Panc1 (cell line): ENCODE measurements around the gene KRTAP5-6. TPM values are rescaled to one million over a fixed set of nuclear protein-coding genes. Genes with fewer than 3 reads are reported as not detected.

Experiments
- ATAC-seq: fragments of 200-7000 bp; cut with Tn5 transposase; 2 replicates; pipeline ENCODE4 v1.9.1; 2020; ENCODE audit warnings: mild to moderate bottlenecking, moderate library complexity
- BruUV-seq: library from RNA; stranded (reverse); fragments of 400-500 nt; replicated peaks from 2 replicates; lab custom pipeline; 2021; lab: Mats Ljungman, UMichigan
- CTCF ChIA-PET: fragments of 300-600 bp; sonication (Branson Sonifier 250); formaldehyde crosslinking; loops from one replicate; lab custom pipeline; 2022; ENCODE audit warnings: antibody characterized with exemption; lab: Charles Lee
- POLR2A ChIA-PET: fragments of 300-600 bp; sonication (Branson Sonifier 250); formaldehyde crosslinking; loops from one replicate; lab custom pipeline; 2022; ENCODE audit warnings: antibody characterized with exemption; lab: Charles Lee
- DNase-seq: peaks from one replicate; pipeline ENCODE4 v3.0.0-alpha.2; 2010; ENCODE audit warnings: low read depth, low spot score
- H3K27ac ChIP-seq: 2 replicates; pipeline ENCODE4 v1.5.1; 2011; ENCODE audit warnings: mild to moderate bottlenecking, low read length, inconsistent platforms
- H3K27me3 ChIP-seq: fragments of 200-500 bp; sonication (Bioruptor generic); 2 replicates; pipeline ENCODE4 v1.6.0; 2014; ENCODE audit warnings: low read length, inconsistent platforms; ENCODE audit not compliant: control insufficient read depth, insufficient read depth
- H3K36me3 ChIP-seq: fragments of 200-500 bp; sonication (Bioruptor generic); 2 replicates; pipeline ENCODE4 v1.5.1; 2014; ENCODE audit warnings: inconsistent platforms, mild to moderate bottlenecking, low read length, moderate library complexity; ENCODE audit not compliant: control insufficient read depth, insufficient read depth
- H3K4me1 ChIP-seq: 2 replicates; pipeline ENCODE4 v1.5.1; 2011; ENCODE audit warnings: inconsistent platforms, mild to moderate bottlenecking, low read length, moderate library complexity; ENCODE audit not compliant: control insufficient read depth, insufficient read depth
- H3K4me3 ChIP-seq, 2 experiments: 2 replicates each; pipeline ENCODE4 v1.5.1; 2011 to 2012; ENCODE audit warnings: low read depth in 2 of 2, low read length in 2 of 2, mild to moderate bottlenecking in 2 of 2, inconsistent platforms in 1 of 2, moderate library complexity in 1 of 2
- H3K9me3 ChIP-seq: fragments of 200-500 bp; sonication (Bioruptor generic); 2 replicates; pipeline ENCODE4 v1.5.1; 2014; ENCODE audit warnings: low read depth, mild to moderate bottlenecking, inconsistent platforms, low read length, moderate library complexity; ENCODE audit not compliant: control insufficient read depth, insufficient read depth
- CTCF ChIP-seq: fragments of 450-650 bp; IDR thresholded peaks from 2 replicates; pipeline ENCODE4 v1.5.1; 2017; ENCODE audit warnings: mild to moderate bottlenecking
- POLR2AphosphoS5 ChIP-seq: IDR thresholded peaks from 2 replicates; pipeline ENCODE4 v1.6.1; 2012; ENCODE audit warnings: mild to moderate bottlenecking, low read depth, low read length, moderate library complexity
- SIN3A ChIP-seq: IDR thresholded peaks from 2 replicates; pipeline ENCODE4 v1.6.1; 2012; ENCODE audit warnings: low read depth, mild to moderate bottlenecking, low read length, moderate library complexity, borderline replicate concordance; ENCODE audit not compliant: insufficient read depth
- TCF7L2 ChIP-seq: IDR thresholded peaks from 2 replicates; pipeline ENCODE4 v1.6.1; 2011; ENCODE audit warnings: mild to moderate bottlenecking, low read depth, low read length, inconsistent platforms
- in situ Hi-C: cut with HindIII; loops from 2 replicates; pipeline ENCODE4 v1.10.0; 2016; ENCODE audit warnings: low sequenced_read_pairs, low pct_unique_long_range_greater_than_20kb
- intact Hi-C: fragments of 100-400 bp; cut with micrococcal nuclease; formaldehyde crosslinking; loops from one replicate; pipeline ENCODE4 v1.10.0; 2022; ENCODE audit not compliant: unreplicated experiment
- total RNA-seq: library from RNA; stranded (reverse); gene quantifications from one replicate; pipeline ENCODE4 v1.2.1, GENCODE V29; 2021; ENCODE audit not compliant: unreplicated experiment
- TF ChIP-seq, protein P1 (sequence below), 2 experiments: IDR thresholded peaks; 2 replicates each; pipeline ENCODE4 v1.6.1; 2011 to 2012; ENCODE audit warnings: low read depth in 2 of 2, control low read depth in 1 of 2, low read length in 1 of 2, mild to moderate bottlenecking in 1 of 2, moderate library complexity in 1 of 2; ENCODE audit not compliant: insufficient read depth in 1 of 2

The KRTAP5-6 gene
- total RNA-seq, 1 experiment from 2014 or later, result not detected

- CTCF ChIA-PET, result interaction anchor here (0.7 kb wide), 1 partner anchor 1013 kb away, joined by 3 read pairs; no protein-coding TSS in a partner anchor
- H3K27me3 ChIP-seq, result peaks cover 2% of the 10 kb centered on the region; the same call in 1 of the 2 replicates
- no TSS peak for BruUV-seq
These were observed 23.4 kb upstream of the KRTAP5-6 start for GRCh38 chr11:1673446-1674172.

DNA sequence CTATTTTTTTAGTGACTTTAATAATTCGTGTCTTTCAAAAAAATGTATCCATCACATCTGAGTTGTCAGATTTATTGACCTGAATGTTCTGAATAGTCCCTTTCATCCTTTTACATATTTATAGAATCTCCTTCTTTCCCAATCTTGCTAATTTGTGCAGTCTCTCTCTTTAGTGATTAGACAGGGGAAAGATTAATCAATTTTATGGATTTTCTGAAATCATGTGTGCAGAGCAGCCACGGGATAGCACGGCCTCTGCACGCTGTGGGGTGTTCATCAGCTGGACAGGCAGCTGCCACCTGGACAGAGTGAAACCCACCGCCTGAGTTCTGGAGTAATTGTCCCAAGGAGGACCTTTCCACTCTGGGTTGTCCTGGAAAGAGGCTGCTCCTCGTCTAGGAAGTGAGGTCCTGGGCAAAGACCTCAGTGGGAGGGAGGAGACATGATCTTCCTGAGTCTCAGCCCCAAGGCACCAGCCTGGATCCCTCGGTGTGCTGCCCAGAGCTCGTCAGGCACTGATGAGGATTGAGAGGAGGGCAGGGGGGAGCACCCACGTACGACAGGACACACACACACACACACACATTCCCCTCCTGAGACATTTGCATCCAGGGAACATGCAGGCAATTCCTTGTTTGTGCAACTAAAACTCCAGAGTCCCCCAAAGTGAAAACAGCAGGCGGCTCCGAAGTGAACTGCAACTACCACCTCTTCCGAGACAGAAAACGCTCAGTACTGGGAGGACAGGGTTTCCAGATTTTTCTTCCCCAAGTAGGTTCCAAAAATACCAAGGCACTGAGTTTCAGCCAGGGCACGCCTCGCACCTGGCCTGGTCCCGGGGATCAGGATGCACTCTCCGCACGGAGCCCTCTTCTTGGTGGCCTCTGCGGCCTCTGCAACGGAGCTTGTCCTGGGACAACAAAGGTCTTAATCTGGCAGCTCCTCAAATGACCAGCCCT lies 22.5 kb upstream of the KRTAP5-6 start:
- intact Hi-C loops (no loop called here), in situ Hi-C loops (no loop called here)
- H3K4me3 ChIP-seq, result no peak overlapping the region
- no peaks in the 10 kb centered on the region for H3K4me1 ChIP-seq
- no peaks in the 10 kb centered on the region for H3K9me3 ChIP-seq
- BruUV-seq, result no TSS peak
- DNase-seq (no peak), ATAC-seq (0 out of 2 replicates have a peak, but pooled peaks have one; percentile 31)
- POLR2A ChIA-PET, result no interaction called here
- H3K27ac ChIP-seq, result no peak overlapping the region
- H3K36me3 ChIP-seq, result no peaks in the 10 kb centered on the region
- CTCF ChIA-PET, result interaction anchor here (0.7 kb wide), 1 partner anchor 1013 kb away, joined by 3 read pairs; no protein-coding TSS in a partner anchor
- H3K27me3 ChIP-seq, result no peaks in the 10 kb centered on the region; the same call in 1 of the 2 replicates
- TF ChIP-seq SIN3A, result no peak
- TF ChIP-seq POLR2AphosphoS5, result no peak
- TF ChIP-seq, protein P1, sequence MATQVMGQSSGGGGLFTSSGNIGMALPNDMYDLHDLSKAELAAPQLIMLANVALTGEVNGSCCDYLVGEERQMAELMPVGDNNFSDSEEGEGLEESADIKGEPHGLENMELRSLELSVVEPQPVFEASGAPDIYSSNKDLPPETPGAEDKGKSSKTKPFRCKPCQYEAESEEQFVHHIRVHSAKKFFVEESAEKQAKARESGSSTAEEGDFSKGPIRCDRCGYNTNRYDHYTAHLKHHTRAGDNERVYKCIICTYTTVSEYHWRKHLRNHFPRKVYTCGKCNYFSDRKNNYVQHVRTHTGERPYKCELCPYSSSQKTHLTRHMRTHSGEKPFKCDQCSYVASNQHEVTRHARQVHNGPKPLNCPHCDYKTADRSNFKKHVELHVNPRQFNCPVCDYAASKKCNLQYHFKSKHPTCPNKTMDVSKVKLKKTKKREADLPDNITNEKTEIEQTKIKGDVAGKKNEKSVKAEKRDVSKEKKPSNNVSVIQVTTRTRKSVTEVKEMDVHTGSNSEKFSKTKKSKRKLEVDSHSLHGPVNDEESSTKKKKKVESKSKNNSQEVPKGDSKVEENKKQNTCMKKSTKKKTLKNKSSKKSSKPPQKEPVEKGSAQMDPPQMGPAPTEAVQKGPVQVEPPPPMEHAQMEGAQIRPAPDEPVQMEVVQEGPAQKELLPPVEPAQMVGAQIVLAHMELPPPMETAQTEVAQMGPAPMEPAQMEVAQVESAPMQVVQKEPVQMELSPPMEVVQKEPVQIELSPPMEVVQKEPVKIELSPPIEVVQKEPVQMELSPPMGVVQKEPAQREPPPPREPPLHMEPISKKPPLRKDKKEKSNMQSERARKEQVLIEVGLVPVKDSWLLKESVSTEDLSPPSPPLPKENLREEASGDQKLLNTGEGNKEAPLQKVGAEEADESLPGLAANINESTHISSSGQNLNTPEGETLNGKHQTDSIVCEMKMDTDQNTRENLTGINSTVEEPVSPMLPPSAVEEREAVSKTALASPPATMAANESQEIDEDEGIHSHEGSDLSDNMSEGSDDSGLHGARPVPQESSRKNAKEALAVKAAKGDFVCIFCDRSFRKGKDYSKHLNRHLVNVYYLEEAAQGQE (IDR thresholded peaks at IDR 0.05; ENCODE audit: insufficient read depth in 1 of 2, low read depth in 2 of 2, low read length in 1 of 2), result no peak
- TF ChIP-seq TCF7L2, result no peak

More at GRCh38 chr11:1673446-1674172, 23.4 kb upstream of the KRTAP5-6 start:
- intact Hi-C loops (no loop called here), in situ Hi-C loops (no loop called here)
- ATAC-seq (no peak), DNase-seq (no peak)
- Histone ChIP-seq H3K4me1 (no peaks in the 10 kb centered on the region), H3K27ac (no peak overlapping the region), H3K36me3 (no peaks in the 10 kb centered on the region), H3K4me3 (no peak overlapping the region), H3K9me3 (no peaks in the 10 kb centered on the region)
- TF ChIP-seq, protein P1 (IDR thresholded peaks at IDR 0.05; ENCODE audit: insufficient read depth in 1 of 2, low read depth in 2 of 2, low read length in 1 of 2), result no peak
- TF ChIP-seq POLR2AphosphoS5, result no peak
- no peak for TF ChIP-seq CTCF
- TF ChIP-seq SIN3A, result no peak
- no peak for TF ChIP-seq TCF7L2
- POLR2A ChIA-PET, result interaction anchor here (0.6 kb wide), 1 partner anchor 231 kb away, joined by 5 read pairs; no protein-coding TSS in a partner anchor
